ENCODE data around the gene TMPRSS3.

TMPRSS3 gene

DNA sequence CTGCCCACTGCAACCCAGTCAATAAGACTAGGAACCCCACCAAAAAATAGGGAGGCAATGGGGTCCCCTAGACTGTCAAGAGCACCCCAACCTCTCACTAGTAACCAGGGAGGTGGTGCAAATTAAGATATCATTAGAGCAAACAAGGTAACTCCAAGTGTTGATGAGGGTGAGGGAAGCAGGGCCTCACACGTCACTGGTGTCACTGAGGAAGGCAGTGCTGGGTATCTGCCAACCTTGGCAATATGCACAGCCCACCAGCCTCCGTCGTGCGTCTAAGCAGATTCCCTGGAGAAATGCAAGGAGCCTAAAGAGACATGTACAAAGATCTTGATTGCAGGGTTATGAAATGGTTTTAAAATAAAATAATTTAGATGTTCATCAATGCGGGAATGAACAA lies 11.6 kb upstream of the TMPRSS3 start:
- DNase-seq (ENCODE audit: low read depth in 2 of 2), result no peak

DNA sequence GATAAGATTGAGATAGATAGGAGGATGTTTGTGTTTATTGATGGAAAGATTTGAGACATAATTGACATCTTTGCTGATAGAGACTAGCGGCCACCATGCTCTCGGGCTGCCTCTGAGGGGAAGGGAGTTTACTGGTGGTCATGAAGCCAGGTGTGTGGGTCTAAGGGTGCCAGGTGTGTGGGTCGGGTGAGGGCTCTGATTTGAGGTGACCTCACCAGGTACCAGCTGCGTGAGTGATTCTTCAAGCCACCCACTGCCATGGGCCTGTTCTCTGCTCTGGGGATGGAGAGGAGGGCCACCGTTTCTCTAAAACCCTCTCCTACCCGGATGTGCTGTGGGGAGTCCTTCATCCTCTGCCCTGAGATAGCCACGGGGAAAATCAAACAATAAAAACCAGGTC lies 11.0 kb upstream of the TMPRSS3 start:
- DNase-seq (ENCODE audit: low read depth in 2 of 2), result no peak

DNA sequence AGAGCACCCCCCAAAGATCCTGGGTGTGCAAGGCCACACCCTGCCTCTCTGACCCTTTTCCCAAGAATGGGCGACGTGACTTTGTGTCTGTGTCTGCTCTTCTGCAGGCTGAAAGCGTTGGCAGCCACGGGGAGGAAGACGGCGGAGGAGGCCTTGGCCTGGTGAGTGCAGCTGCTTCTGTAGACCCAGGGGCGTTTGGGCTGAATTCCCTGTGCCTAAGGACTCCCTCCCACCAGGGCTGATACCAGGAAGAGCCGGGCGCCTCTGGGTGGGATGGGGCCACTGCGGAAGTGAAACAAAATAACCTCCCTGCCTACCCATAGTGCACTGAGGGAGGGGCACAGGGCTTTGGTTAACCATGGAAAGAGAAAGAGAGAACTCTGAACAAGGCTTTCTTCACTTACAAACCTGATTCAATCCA lies 10.4 kb upstream of the TMPRSS3 start:
- DNase-seq (ENCODE audit: low read depth in 2 of 2), result no peak

DNA sequence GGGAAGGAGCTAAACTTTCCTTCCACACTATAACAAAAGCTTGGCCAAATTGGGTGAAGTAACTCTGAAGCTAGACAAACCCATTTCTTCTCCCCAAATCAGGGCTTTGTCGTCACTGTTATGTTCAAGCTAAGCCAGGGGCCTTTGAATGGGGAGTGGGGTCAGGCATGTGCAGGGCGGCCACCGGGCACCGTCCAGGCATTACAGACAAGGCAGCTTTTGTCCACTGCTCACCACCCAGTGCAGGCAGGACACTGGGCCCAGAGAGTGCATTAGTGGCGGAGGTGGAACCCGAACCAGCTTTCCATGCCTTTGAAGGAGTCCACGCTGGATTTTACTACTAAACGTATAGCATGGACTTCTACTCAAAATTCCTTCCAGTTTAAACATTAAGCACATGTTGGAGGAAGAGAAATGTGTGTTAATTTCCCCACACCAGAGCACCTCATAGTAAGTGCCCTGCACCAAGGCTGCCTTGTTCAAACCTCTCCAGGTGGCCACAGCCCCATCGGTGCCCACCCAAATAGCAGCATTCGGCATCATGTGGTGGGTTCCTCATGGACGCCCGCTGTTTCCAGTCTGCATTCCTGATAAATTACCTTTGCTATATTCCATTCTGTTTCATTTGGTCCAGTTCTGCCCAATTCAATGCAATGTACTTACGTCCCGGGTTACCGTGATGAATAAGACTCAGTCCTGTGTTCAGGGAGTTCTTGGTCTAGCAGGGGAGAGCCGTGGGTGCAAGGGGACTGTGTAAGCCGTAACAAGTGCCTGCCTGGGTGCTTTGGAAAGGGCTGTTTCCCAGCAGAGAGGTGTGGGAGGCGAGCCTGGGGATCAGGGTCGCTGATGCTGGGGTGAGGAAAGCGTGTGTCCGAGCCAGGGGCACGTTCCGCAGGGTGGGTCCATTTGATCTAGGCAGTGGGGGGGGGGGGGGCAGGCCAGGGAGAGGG lies 9.5 kb upstream of the TMPRSS3 start:
- DNase-seq (ENCODE audit: low read depth in 2 of 2), result no peak

DNA sequence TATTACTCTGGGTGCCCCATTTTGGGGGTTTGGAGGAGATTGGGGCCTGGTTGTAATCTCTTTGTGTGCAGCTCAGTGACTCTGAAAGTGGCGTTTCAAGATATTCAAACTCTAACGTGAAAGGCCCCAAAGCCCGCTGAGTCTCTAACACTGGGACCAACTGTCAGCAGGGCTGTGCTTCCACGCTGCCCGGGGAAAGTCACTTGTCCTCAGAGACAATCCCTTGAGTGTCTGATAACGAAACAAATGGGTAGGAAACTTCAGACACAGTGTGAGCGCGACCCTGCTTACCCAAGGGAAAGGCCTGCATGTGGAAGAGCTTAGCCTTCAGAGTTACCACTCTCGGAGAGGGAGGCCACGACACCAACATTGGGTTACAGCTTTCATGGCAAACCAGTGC lies 8.7 kb upstream of the TMPRSS3 start:
- DNase-seq (ENCODE audit: low read depth in 2 of 2), result no peak

DNA sequence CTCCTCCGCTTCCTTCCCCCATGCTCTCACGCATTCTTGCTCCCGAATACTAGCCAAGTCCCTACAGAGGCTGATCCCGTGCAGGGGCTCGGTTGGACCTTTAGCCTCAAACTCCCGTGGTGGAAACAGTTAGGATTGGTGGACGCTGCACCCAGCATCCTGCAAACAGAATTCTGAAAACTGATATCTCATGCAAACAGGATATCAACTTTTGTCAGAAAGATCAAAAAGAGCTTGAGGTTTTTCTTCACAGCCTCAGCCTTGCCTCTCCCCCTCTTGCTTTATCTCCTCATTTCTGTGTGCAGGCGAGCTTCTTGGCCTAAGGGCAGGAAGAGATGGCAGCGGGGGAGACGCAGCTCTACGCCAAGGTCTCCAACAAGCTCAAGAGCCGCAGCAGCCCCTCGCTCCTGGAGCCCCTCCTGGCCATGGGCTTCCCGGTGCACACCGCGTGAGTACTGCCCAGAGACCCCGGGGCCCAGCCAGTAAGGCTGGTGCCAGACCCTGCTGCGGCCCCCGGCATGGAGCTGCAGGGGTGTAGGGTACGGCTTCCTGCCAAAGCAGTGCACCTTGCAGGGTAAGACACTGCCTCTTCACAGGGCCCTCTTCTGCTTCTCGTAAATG lies 7.9 kb upstream of the TMPRSS3 start, which contains the start of gene UBASH3A:
Gene UBASH3A (plus strand): TSS at position 292 of the 621 bp plus-strand sequence. CDS start 44 bp downstream, at position 336.
- no peak for DNase-seq (ENCODE audit: low read depth in 2 of 2)

DNA sequence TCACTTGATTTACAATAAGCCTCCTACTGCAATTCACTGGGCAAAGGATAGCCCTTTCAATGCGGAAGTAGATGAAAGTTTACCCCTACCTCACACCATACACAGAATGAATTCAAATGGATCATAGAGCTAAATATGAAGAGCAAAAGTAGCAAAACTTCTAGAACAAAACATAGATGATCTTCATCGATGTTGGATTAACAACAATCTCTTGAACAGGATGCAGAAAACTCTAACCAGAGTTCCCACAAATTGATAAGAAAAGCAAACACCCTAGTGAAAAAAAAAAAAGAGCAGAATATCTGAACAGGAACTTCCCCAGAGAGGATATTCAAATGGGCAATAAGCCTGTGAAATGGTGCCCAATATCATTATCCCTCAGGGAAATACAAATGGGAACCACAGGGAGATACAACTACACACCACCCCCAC lies 6.0 kb upstream of the TMPRSS3 start:
- DNase-seq (ENCODE audit: low read depth in 2 of 2), result no peak

DNA sequence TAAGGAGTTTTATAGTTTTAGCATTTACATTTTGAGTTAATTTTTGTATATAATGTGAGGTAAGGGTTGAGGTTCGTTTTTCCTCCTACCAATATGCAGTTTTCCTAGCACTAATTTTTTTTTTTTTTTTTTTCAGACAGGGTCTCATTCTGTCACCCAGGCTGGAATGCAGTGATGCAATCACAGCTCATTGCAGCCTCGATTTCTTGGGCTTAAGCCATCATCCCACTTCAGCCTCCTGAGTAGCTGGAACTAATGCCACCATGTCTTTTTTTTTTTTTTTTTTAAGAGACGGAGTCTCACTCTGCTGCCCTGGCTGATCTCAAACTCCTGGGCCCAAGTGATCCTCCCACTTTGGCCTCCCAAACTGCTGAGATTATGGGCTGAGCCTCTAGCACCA lies 5.3 kb upstream of the TMPRSS3 start:
- no peak for DNase-seq (ENCODE audit: low read depth in 2 of 2)

DNA sequence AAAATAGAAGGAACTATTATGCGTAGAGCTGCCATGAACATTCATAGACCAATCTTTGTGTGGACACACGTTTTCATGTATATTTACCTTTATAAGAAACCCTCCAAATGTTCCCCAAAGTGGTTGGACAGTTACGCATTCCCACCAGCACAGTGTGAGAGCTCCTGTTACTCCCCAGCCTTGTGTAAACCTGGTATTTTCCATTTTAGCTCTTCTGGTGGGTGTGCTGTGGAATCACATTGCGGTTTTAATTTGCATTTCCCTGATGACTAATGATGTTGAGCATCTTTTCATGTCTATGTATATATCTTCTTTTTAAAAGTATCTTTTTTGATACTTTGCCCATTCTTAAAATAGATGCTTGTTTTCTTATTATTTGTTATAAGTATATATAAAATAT lies 4.7 kb upstream of the TMPRSS3 start:
- DNase-seq (ENCODE audit: low read depth in 2 of 2), result no peak

DNA sequence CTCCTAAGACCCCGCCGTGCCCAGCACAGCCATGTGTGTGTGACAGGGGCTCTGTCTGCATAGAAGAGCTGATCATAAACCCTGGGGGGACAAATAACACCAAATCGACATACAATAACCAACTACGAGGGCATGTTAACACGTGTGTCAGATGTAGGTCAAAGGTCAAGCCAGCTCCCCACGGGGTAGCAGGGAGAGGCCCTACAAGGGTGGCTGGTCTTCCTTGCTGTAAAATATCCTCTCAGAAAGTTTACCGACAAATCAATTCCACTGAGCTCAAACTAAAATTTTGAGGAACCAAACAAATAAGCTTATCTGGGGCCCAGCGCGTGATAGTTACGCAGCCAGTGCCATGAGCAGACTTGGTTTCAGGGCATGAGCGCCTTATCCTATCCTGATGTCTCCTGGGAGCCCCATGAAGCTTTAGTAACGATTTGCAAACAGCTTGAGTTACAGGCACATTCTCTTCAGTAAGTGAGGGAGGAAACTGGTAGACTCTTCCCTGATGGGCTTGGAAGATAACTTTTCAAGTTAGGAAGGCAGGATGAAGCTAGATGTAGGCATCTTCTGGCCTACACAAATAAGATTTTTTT lies 2.7 kb upstream of the TMPRSS3 start:
- DNase-seq (ENCODE audit: low read depth in 2 of 2), result no peak

DNA sequence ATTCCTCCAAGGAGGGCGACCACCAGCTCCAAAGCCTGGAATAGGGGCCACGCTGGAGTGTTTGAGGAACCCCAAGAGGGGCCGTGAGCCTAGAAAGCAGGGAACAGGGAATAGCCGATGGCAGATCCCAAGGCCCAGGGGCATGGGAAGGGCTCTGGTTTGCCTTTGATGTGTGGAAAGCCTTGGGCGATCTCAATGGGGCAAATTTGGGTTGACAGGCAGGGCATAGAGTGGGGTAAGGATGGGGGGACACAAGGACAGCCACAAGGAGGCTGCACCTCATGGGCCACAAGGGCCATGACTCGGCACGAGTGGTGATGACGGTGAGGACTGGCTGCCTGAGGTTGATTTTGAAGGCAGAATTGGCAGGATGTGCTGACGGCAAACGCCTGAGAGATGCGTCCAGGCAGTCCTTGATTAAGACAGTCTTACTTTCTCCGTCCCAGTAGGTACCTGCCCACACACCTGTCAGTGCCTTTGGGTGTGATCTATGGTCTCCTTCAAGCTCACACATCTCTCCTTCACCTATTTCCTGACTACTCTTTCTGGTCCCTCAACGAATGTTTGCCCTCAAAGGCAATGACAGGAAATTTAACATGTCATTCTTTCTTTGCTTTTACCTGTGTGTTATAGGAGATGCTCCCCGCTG lies 2.0 kb upstream of the TMPRSS3 start:
- DNase-seq (ENCODE audit: low read depth in 2 of 2), result no peak

DNA sequence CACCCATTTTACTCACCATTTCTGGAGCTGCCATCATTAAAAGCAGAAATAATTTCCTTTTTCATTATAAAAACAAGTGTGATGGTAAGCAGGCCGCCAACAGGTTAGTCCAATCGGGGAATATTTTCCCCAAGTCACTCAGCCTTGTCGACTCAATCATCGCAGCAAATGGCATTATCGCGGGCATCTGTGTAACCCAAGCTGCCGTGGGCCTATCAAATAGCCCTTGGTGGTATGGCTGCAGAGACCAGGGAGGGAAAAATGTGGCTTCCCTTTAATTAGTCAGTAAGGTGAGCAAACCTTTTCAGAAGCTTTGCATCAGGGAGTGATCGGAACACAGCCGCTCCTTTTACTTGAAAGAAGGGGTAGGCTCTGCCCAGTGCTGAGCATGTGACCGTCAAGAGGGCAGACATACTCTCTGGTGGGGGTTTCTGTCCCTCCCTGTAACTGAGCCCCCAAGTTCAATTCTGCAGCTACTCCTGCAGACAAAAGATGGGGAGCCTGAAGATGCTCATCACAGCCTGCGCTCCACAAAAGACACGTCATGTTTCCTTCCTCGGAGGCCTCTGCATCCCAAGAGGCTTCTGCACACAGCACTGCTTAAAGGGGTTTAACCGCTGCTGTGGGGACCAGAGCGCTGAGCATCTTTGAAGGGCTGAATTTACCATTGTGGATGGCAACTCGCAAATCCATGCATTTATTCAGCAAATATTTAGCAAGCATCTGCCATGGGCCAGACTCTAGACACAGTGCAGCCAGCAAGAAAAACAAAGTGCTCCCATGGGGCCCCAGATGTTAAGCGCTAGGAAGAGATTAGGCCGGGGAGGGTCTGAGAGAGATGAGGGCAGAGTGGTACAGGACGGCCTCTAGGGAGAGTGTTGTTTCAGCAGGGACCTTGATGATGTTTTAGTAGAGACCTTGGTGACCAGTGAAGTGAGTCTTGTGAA lies 1.2 kb upstream of the TMPRSS3 start:
- no peak for DNase-seq (ENCODE audit: low read depth in 2 of 2)

DNA sequence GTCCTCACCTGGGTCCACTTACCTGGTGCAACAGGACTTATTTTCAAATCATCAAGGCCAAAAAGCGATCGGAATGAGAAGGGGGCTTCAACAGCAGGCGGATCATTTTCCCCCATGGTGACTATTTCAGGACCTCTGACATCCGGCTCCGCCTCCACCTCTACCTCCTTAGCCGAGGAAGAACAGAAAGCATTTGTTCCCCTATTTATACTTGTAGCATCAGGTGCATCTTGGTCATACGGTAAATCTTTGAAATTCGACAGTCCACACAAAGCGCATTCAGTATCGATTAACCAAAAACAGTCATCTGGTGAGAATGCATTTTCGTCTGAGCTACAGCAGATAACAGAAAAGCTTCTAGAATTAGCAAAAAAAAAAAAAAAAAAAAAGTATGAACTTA lies 550 bp downstream of the TMPRSS3 start:
- DNase-seq (ENCODE audit: low read depth in 2 of 2), result no peak

DNA sequence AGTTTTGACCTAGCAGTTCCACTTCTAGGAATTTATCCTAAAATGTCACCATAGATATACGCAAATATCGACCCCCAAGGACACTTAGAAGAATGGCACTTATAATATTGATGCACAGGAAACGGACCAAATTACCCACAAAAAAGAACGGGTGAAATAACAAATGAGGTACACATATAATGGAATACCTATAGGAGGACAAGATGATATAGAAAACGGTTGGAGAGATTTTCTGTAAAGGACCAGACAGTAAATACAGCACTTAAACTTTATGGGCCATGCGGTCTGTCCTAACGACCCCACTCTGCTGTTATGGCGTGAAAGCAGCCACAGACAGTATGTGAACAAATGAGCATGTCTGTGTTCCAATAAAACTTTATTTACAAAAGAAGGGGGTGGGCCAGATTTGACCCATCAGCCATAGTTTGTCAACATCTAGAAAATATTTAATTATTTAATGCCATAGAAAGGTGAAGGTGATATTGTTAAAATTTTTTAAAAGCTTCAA lies 2.4 kb downstream of the TMPRSS3 start:
- no peak for DNase-seq (ENCODE audit: low read depth in 2 of 2)

DNA sequence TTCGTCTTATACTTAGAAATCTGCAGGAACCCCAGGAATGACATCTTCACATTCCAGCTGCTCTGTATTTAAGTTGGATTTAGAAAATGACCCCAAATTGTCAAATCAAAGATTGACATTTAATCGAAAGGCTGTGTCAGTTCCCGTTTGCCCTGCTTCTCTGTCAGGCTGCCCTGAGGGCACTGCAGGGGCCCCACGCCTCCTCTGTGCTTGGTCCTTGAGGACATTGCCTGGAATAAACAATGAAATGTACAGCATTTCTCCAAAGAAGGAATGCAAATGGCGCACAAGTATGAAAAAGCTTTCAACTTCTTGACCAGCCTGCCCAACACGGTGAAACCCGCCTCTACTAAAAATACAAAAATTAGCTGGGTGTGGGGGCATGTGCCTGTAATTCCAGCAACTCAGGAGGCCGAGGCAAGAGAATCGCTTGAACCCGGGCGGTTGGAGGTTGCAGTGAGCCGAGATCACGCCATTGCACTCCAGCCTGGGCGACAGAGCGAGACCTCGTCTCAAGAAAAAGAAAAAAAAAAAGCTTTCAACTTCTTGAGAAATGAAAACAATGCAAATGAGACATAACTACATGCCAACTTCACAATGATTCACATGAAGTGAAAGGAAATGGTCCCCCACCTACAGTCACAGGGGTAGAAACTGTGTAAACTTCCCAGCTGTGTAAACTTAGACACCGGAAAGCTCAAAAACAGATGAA lies 3.0 kb downstream of the TMPRSS3 start:
- no peak for DNase-seq (ENCODE audit: low read depth in 2 of 2)

DNA sequence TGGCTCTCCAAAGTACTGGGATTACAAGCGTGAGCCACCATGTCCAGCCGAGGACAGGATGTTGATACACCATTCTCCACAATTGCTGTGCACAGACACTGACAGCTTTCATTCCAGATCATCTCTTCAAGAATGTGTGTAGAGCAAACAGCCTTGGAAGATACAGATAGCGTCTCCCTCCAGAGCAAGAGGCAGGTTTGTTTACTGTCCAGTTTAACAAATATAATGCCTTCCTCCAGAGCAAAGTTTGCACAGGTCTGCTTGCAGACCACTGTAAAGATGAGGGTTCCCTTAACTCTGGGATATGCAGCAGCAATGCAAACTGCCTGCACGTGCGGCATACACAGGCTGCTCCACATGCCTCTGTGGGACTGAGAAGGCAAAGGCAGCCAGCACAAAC lies 4.6 kb downstream of the TMPRSS3 start:
- no peak for DNase-seq (ENCODE audit: low read depth in 2 of 2)

DNA sequence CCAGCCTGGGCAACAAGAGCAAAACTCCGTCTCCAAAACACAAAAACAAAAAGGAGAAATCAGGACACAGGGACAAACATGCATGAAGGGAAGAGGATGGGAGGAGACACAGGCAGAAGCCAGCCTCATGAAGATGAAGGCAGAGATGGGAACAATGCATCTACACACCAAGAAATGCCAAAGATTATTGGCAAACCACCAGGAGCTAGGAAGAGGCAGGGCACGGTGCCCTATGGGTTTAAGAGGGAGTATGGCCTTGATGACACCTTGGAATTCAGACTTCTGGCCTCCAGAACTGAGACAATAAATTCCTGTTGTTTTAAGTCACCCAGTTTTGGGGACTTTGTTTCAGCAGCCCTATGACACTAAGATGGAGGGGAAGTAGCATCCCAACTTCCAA lies 5.2 kb downstream of the TMPRSS3 start:
- DNase-seq (ENCODE audit: low read depth in 2 of 2), result no peak

DNA sequence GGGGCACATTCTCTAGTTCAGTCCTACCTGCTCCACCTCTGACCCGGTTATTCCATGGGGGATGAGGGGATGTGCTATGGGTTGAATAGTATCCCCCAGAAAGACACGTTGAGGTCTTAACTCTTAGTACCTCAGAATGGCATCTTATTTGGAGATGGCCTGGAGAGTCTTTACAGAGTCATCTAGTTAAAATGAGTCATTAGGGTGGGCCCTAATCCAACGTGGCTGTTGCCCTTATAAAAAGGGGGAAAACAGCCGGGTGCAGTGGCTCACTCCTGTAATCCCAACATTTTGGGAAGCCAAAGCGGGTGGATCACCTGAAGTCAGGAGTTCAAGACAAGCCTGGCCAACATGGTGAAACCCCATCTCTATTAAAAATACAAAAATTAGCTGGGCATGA lies 5.7 kb downstream of the TMPRSS3 start:
- DNase-seq (ENCODE audit: low read depth in 2 of 2), result no peak

DNA sequence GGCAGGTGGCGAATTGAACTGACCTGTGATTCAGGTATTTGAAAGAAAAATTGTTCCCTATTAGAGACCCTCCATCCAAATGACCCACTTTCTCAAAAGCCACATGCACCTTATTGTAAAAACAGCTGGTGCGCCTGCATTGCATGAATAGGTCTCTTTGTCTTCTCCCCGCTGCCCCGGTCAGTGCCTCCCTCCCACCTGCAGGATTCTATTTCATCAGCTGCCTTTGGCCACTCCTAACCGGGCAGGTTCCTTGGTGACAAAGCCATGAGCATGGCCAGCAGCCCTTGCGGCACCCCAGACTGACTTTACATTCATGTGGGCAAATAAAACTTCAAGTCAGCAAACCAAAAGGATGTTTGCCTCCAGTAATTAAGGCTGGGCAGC lies 6.4 kb downstream of the TMPRSS3 start:
- no peak for DNase-seq (ENCODE audit: low read depth in 2 of 2)

DNA sequence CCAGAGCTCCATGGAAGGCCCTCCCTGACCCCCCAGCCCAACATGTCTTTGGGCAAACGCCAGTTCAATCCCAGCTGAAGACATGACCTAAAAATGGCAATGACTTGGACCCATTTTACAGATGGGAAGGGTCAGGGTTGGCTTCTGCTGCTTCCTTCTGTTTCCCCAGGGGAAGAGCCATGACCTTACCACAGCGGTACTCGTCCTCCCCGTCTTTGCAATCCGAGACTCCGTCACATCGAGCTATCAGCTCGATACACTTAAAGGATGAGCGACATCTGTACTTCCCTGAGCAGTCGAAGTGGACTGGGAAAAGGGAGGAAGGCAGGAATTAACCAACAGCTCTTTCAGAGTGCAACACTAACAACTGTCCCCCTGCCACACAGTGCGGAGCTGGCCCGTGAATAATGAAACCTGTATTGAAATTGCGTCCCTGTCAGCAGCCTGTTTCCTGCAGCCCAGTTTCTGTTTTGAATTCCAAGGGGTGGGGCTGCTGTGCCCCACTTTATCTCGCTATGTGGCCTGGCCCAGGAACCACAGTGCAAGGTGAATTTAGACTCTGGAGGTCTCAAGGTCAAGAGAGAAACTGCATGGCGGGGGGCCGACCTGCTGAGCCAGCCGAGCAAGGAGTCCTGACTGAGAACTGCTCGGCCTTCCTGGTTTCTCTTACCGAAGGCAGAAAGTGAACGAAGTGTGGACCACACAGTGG lies 7.0 kb downstream of the TMPRSS3 start:
- no peak for DNase-seq (ENCODE audit: low read depth in 2 of 2)

All from activated CD8-positive, alpha-beta memory T cell treated with anti-CD3 and anti-CD28 coated beads for 4 hours (primary cell).